GM12801 (cell line): ENCODE measurements around the gene CES2.

Source experiments
- CTCF ChIP-seq: IDR thresholded peaks from one replicate; pipeline ENCODE4 v1.5.1; 2011; ENCODE audit warnings: control low read depth; ENCODE audit not compliant: insufficient read length; ENCODE audit errors: extremely low read depth

Gene CES2

GRCh38 chr16:66970775-66971720, 35.7 kb downstream of the CES2 start:
- TF ChIP-seq CTCF, result no peak

GRCh38 chr16:66972983-66973382, 37.7 kb downstream of the CES2 start:
- no peak for TF ChIP-seq CTCF

- no peak for TF ChIP-seq CTCF
These were observed 38.4 kb downstream of the CES2 start for GRCh38 chr16:66973716-66974115.

- no peak for TF ChIP-seq CTCF
These were observed 40.1 kb downstream of the CES2 start for GRCh38 chr16:66975302-66975893.

- TF ChIP-seq CTCF, result no peak
These were observed 41.4 kb downstream of the CES2 start for GRCh38 chr16:66976746-66977145.

- peak; percentile 44 for TF ChIP-seq CTCF
These were observed 42.2 kb downstream of the CES2 start for GRCh38 chr16:66977341-66978113.

- no peak for TF ChIP-seq CTCF
These were observed 43.8 kb downstream of the CES2 start for GRCh38 chr16:66979011-66979717.
